GM21390 (cell line): ENCODE measurements around the gene AVP.
"Not testable (repeated sequence)": the region's sequence is repeated elsewhere in the genome, so short reads cannot be mapped to it uniquely, and the experiment has no call there.

ENCODE experiments used
- ATAC-seq: cut with Tn5 transposase; IDR thresholded peaks from one replicate; pipeline ENCODE4 v1.9.1; 2021; ENCODE audit not compliant: unreplicated experiment

Gene AVP

GRCh38 chr20:3082955-3083952 is 1.3 kb downstream of the AVP start:
- no peak for ATAC-seq

GRCh38 chr20:3082306-3082951 is 2.1 kb downstream of the AVP start:
- no peak for ATAC-seq

DNA sequence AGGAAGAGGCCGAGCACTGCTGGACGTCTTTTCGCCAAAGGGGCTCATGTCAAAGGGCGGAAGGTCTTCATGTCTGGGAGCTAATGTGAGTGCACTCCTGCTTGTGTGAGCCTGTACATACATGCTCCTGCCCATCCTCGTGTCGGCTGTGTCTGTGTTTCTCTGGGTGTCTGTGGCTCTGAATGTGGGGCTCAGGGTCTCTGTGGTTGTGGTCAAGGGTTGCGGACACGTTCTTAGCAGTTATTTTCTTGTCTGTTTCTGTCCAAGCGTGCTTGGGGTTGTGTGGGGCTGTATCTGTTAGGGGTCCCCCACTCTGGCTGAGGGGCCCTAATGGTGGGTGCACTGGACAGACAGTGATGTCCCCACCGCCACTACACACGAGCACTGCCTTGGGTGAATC is 2.9 kb downstream of the AVP start:
- ATAC-seq = no peak

GRCh38 chr20:3080939-3081388 is 3.6 kb downstream of the AVP start:
- ATAC-seq = no peak

DNA sequence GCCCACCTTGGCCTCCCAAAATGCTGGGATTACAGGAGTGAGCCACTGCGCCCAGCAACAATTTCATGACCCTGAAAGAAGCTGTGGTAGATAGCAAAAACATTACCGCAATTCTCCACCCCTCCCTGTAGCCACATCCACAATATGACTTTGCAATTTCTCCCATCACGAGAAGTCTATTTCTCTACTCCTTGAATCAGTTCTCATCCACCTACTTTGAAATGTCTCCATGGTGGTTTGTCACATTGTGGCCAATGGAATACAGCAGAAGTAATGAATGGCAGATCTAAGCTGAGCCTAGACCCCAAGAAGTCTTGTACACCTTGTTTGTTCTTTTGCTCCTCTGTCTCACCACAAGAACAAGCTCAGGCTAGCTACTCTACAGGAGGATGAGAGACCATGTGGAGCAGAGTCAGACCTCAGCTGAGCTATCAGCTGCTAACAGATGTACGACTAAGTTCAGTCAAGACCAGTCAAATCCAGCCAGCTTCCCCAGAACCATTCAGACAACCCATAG is 6.8 kb downstream of the AVP start:
- ATAC-seq = no peak

GRCh38 chr20:3075315-3075714 is 9.2 kb downstream of the AVP start:
- not testable (repeated sequence) for ATAC-seq

- ATAC-seq = no peak
These were observed 9.7 kb downstream of the AVP start for GRCh38 chr20:3074812-3075211.

GRCh38 chr20:3073251-3073643 is 11.3 kb downstream of the AVP start:
- ATAC-seq = not testable (repeated sequence)

- ATAC-seq = no peak
These were observed 11.8 kb downstream of the AVP start for GRCh38 chr20:3072530-3073250.

DNA sequence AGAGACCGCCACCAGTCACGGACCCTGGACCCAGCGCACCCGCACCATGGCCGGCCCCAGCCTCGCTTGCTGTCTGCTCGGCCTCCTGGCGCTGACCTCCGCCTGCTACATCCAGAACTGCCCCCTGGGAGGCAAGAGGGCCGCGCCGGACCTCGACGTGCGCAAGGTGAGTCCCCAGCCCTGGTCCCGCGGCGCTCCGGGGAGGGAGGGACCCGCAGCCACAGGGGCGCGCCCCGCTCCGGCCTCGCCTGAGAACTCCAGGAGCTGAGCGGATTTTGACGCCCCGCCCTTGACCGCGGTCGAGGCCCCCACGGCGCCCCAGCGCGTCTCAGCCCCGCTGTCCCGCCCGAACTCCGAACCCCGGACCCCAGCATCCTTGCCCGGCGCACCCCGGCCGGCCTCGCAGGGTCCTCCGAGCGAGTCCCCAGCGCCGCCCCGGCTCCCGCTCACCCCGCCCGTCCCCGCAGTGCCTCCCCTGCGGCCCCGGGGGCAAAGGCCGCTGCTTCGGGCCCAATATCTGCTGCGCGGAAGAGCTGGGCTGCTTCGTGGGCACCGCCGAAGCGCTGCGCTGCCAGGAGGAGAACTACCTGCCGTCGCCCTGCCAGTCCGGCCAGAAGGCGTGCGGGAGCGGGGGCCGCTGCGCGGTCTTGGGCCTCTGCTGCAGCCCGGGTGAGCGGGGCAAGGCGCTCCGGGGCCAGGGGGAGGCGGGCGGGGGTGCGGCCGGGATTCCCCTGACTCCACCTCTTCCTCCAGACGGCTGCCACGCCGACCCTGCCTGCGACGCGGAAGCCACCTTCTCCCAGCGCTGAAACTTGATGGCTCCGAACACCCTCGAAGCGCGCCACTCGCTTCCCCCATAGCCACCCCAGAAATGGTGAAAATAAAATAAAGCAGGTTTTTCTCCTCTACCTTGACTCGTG is 12.7 kb downstream of the AVP start, which contains the start of gene OXT:
Gene OXT, plus strand, starts transcription at position 11 of the 920 bp plus-strand sequence. Its CDS starts 36 bp downstream, at position 47.
- no peak for ATAC-seq

DNA sequence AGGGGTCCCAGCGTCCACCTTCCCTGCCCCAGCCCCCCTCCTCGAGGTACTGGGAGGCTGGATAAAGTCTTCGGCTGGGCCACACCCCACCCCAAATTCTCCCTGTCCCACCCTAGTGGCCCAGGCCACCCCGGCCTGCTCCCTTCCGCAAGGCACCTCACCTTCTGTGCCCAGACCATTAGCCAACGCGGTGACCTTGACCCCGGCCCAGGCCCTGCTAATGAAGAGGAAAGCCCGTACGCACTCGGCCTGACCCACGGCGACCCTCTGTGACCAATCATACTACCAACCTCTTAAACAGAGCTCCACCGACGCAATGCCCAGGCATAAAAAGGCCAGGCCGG is 13.3 kb downstream of the AVP start:
- no peak for ATAC-seq

DNA sequence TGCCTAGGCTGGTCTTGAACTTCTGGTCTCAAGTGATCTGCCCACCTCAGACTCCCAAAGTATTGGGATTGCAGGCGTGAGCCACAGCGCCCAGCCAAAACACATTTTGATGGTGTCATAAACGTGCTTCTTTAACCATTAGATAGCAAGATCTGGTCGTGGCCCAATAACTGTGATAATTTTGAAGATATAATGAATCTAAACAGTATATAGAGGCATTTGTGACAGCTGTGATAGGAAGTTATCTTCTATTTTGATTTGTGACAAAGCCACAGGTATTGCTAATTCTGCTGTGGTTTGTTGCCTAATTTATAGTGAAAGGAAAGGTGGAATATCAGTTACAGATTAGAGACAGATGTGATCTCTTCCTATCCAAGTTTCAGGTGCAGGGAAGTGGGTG is 13.8 kb downstream of the AVP start:
- no peak for ATAC-seq

GRCh38 chr20:3068986-3069900 is 15.3 kb downstream of the AVP start:
- no peak for ATAC-seq

DNA sequence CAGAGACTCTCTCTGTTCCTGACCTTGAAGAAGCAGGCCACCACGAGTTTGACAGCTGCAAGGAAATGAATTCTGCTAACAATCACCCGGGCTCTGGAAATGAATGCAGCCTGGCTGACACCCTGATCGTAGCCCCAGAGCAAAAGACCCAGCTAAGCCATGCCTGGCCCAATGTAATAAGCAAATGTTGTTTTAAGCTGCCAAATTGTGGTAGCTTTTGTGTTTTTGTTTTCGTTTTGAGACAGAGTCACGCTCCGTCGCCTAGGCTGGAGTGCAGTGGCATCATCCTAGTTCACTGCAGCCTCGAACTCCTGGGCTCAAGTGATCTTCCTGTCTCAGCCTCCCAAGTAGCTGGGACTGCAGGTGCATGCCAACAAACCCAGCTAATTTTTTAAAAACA is 16.4 kb downstream of the AVP start:
- no peak for ATAC-seq

GRCh38 chr20:3067139-3068014 is 17.1 kb downstream of the AVP start:
- ATAC-seq = no peak

DNA sequence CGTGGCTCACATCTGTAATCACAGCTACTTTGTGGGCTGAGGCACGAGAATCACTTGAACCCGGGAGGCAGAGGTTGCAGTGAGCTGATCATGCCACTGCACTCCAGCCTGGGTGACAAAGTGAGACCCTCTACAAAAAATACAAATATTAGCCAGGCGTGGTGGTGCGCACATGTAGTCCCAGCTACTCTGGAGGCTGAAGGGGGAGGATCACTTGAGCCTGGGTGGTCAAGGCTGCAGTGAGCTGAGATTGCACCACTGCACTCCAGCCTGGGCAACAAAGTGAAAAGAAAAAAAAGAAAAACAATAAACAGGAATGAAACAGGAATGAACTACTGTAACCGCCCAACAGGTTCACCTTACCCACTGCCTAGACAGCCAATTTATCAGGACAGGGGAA is 20.4 kb downstream of the AVP start:
- ATAC-seq = not testable (repeated sequence)

GRCh38 chr20:3059489-3059888 is 25.0 kb downstream of the AVP start:
- no peak for ATAC-seq

DNA sequence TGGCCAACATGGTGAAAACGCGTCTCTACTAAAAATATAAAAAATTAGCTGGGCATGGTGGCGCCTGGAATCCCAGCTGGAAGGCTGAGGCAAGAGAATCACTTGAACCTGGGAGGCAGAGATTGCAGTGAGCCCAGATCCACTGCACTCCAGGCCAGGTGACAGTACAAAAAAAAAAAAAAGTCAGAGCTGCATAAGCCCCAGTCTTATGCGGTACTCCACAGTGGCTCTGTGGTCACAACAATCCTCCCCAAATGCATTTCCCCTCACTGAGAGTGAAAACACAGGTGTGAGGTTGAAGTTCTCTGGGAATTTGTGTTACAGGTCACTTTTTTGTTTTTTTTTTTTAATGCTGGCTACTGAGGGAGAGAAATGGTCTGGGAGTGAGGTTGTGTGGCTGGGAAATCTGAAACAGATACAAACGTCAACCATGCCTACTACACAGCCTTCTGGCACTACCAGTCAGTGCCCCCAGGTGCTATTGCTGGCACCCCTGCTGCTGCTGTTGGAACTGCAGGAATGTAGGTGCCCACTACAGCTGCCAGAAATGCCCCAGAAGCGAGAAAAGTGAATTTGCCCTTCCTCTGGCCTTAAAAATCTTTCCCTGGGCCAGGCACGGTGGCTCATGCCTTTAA is 33.0 kb downstream of the AVP start:
- no peak for ATAC-seq
